C4-2B (cell line): ENCODE data around the gene ZNF417.

ENCODE experiments used
- CTCF ChIP-seq: fragments of 450-650 bp; conservative IDR thresholded peaks from 2 replicates; pipeline ENCODE4 v1.5.1; 2017; ENCODE audit warnings: mild to moderate bottlenecking
- ZFX ChIP-seq: fragments of 450-650 bp; IDR thresholded peaks from 2 replicates; pipeline ENCODE4 v1.6.1; 2017

- TF ChIP-seq CTCF (no peak), ZFX (no peak)
Measured at GRCh38 chr19:57872450-57872849, 43.9 kb downstream of the ZNF417 start.
